ENCODE results near the gene TTC39C. TPM values are rescaled to one million over a fixed set of nuclear protein-coding genes. Genes with fewer than 3 reads are reported as not detected.

TTC39C gene
- 10.1 to 12.3 TPM (median 10.5 TPM) in 5 replicates for total RNA-seq (2022; extraction: Qiagen RNA extraction; ENCODE audit: low read depth)

GRCh38 chr18:24014062-24014985 is at the start of gene TTC39C:
TSS of gene TTC39C (plus strand) at chr18:24014754. CDS start at chr18:24014872, 118 bp downstream.

GRCh38 chr18:24138789-24139616 is 124.4 kb downstream of the TTC39C start, which contains the start of gene CABYR:
TSS of gene CABYR (plus strand) at chr18:24139062. CDS start at chr18:24143115, 4,053 bp downstream.

Other genes starting within 250 kb of the TTC39C start
- gene CABYR, start 124.3 kb downstream of the TTC39C start, total RNA-seq (2022; extraction: Qiagen RNA extraction; ENCODE audit: low read depth) = 11.1 to 20.9 TPM (median 11.4 TPM) in 5 replicates